CD8-positive, alpha-beta memory T cell (primary cell): ENCODE results near the gene SCP2. TPM values are rescaled to one million over a fixed set of nuclear protein-coding genes. Genes with fewer than 3 reads are reported as not detected.
A peak's percentile ranks its signal among the peaks of the same experiment; 100 is the strongest.
"Not testable (repeated sequence)": the region's sequence is repeated elsewhere in the genome, so short reads cannot be mapped to it uniquely, and the experiment has no call there.

Source experiments
- CTCF ChIA-PET: fragments of 350-600 bp; sonication (Branson Sonifier 250); formaldehyde crosslinking; loops from one replicate; lab custom pipeline; 2021; ENCODE audit warnings: antibody characterized with exemption; lab: Charles Lee
- POLR2A ChIA-PET: fragments of 350-600 bp; sonication (Branson Sonifier 250); formaldehyde crosslinking; loops from one replicate; lab custom pipeline; 2021; ENCODE audit warnings: antibody characterized with exemption; lab: Charles Lee
- DNase-seq, 5 donors: peaks; one replicate each; pipeline versions ENCODE4 v3.0.0 to v3.0.0-alpha.2; 2020 to 2022; ENCODE audit warnings: mixed read lengths in 1 of 5
- H3K27ac ChIP-seq: one replicate; pipeline ENCODE4 v1.7.0; 2013; ENCODE audit warnings: low read depth, mild to moderate bottlenecking, low read length, moderate library complexity
- H3K27me3 ChIP-seq: 2 replicates; pipeline ENCODE4 v1.7.0; 2013; ENCODE audit warnings: low read length, mild to moderate bottlenecking; ENCODE audit not compliant: insufficient read depth, poor library complexity, severe bottlenecking
- H3K36me3 ChIP-seq: 2 replicates; pipeline ENCODE4 v1.7.0; 2013; ENCODE audit warnings: mild to moderate bottlenecking, low read length, moderate library complexity; ENCODE audit not compliant: insufficient read depth
- H3K4me1 ChIP-seq: 2 replicates; pipeline ENCODE4 v1.7.0; 2013; ENCODE audit warnings: mild to moderate bottlenecking, low read length, moderate library complexity; ENCODE audit not compliant: insufficient read depth
- H3K4me3 ChIP-seq: 2 replicates; pipeline ENCODE4 v1.7.0; 2013; ENCODE audit warnings: mild to moderate bottlenecking, low read length
- H3K9me3 ChIP-seq: 2 replicates; pipeline ENCODE4 v1.7.0; 2013; ENCODE audit warnings: mild to moderate bottlenecking, low read length
- H3K27ac Mint-ChIP-seq, 8 donors: one replicate each; pipeline ENCODE4 v1.8.0; 2020 to 2021; ENCODE audit warnings: mixed read lengths in 8 of 8, mild to moderate bottlenecking in 6 of 8, inconsistent platforms in 3 of 8, moderate library complexity in 3 of 8
- H3K27me3 Mint-ChIP-seq, 2 donors: one replicate each; pipeline ENCODE4 v1.8.0; 2020 to 2021; ENCODE audit warnings: mixed read lengths in 2 of 2, mild to moderate bottlenecking in 1 of 2, moderate library complexity in 1 of 2
- H3K36me3 Mint-ChIP-seq, 3 donors: one replicate each; pipeline ENCODE4 v1.8.0; 2020 to 2021; ENCODE audit warnings: mixed read lengths in 3 of 3, inconsistent platforms in 1 of 3, mild to moderate bottlenecking in 1 of 3
- H3K4me1 Mint-ChIP-seq, 3 donors: one replicate each; pipeline ENCODE4 v1.8.0; 2020 to 2021; ENCODE audit warnings: mixed read lengths in 3 of 3, inconsistent platforms in 1 of 3, mild to moderate bottlenecking in 1 of 3
- H3K4me3 Mint-ChIP-seq, 7 donors: one replicate each; pipeline ENCODE4 v1.8.0; 2020 to 2021; ENCODE audit warnings: mixed read lengths in 7 of 7, mild to moderate bottlenecking in 6 of 7, moderate library complexity in 4 of 7, inconsistent platforms in 2 of 7
- H3K9me3 Mint-ChIP-seq, 5 donors: one replicate each; pipeline ENCODE4 v1.8.0; 2020 to 2022; ENCODE audit warnings: mixed read lengths in 5 of 5, mild to moderate bottlenecking in 3 of 5, moderate library complexity in 2 of 5, inconsistent platforms in 1 of 5
- polyA plus RNA-seq: library from polyadenylated mRNA; unstranded; fragments of 300-500 nt; fragmentation: Illumina TruSeq; gene quantifications from one replicate; pipeline ENCODE4 v1.2.3, GENCODE V29; 2021
- total RNA-seq, 2 experiments: library from RNA; stranded (reverse); gene quantifications; one replicate each; pipeline ENCODE4 v1.2.3, GENCODE V29; 2021

SCP2 gene
- total and polyA plus RNA-seq, 3 experiments from 2014 or later = 66.0 to 162 (median 69.0) TPM

GRCh38 chr1:52992733-52993132 lies 65.7 kb downstream of the SCP2 start:
- H3K4me3 Mint-ChIP-seq, H3K27me3 ChIP-seq, H3K9me3 ChIP-seq, H3K36me3 ChIP-seq, H3K4me3 ChIP-seq, H3K27ac Mint-ChIP-seq, DNase-seq, H3K4me1 Mint-ChIP-seq, H3K4me1 ChIP-seq, CTCF ChIA-PET, H3K27me3 Mint-ChIP-seq, POLR2A ChIA-PET, H3K27ac ChIP-seq, H3K9me3 Mint-ChIP-seq: not testable (repeated sequence)
- H3K36me3 Mint-ChIP-seq = peaks cover 7 to 20% (median 17%) of the 10 kb centered on the region in 3 donors

DNA sequence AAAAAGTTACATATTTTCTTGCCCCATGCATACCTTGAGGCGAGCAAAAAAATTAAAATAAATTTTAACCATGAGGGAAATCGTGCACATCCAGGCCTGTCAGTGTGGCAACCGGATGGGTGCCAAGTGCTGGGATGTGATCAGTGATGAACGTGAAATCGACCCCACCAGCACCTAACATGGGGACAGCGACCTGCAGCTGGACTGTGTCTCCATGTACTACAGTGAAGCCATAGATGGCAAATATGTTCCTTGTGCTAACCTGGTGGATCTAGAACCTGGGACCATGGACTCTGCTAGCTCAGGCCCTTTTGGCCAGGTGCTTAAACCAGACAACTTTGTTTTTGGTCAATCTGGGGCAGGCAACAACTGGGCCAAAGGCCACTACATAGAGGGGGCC lies 67.6 kb downstream of the SCP2 start:
- POLR2A ChIA-PET = no interaction called here
- CTCF ChIA-PET = no interaction called here

GRCh38 chr1:52996653-52997052 lies 69.6 kb downstream of the SCP2 start:
- no peak overlapping the region for H3K4me3 ChIP-seq
- Mint-ChIP-seq H3K9me3 (no peaks in the 10 kb centered on the region), H3K4me1 (no peaks in the 10 kb centered on the region), H3K27ac (no peak overlapping the region), H3K27me3 (no peaks in the 10 kb centered on the region), H3K36me3 (peaks cover 3 to 16% (median 14%) of the 10 kb centered on the region in 3 donors), H3K4me3 (no peak overlapping the region)
- H3K36me3 ChIP-seq = no peaks in the 10 kb centered on the region
- no peaks in the 10 kb centered on the region for H3K9me3 ChIP-seq
- H3K27me3 ChIP-seq = no peaks in the 10 kb centered on the region
- CTCF ChIA-PET = no interaction called here
- DNase-seq = no peak
- POLR2A ChIA-PET = no interaction called here
- H3K4me1 ChIP-seq = no peaks in the 10 kb centered on the region
- H3K27ac ChIP-seq = no peak overlapping the region

More for the DNA sequence above, 67.6 kb downstream of the SCP2 start:
- Histone ChIP-seq H3K4me1 (no peaks in the 10 kb centered on the region), H3K36me3 (no peaks in the 10 kb centered on the region), H3K27me3 (no peaks in the 10 kb centered on the region), H3K4me3 (no peak overlapping the region), H3K27ac (no peak overlapping the region), H3K9me3 (no peaks in the 10 kb centered on the region)
- Mint-ChIP-seq H3K36me3 (peaks cover 7 to 16% (median 14%) of the 10 kb centered on the region in 3 donors), H3K27ac (no peak overlapping the region), H3K27me3 (no peaks in the 10 kb centered on the region), H3K9me3 (no peaks in the 10 kb centered on the region), H3K4me3 (no peak overlapping the region), H3K4me1 (no peaks in the 10 kb centered on the region)
- DNase-seq = no peak

GRCh38 chr1:53001128-53001527 lies 74.1 kb downstream of the SCP2 start:
- Mint-ChIP-seq H3K27me3 (no peaks in the 10 kb centered on the region), H3K9me3 (no peaks in the 10 kb centered on the region), H3K4me3 (no peak overlapping the region), H3K4me1 (no peaks in the 10 kb centered on the region), H3K27ac (no peak overlapping the region), H3K36me3 (peaks cover 5 to 22% (median 6%) of the 10 kb centered on the region in 3 donors)
- no peaks in the 10 kb centered on the region for H3K9me3 ChIP-seq
- CTCF ChIA-PET = no interaction called here
- no peaks in the 10 kb centered on the region for H3K36me3 ChIP-seq
- no peak overlapping the region for H3K27ac ChIP-seq
- no peak for DNase-seq
- H3K27me3 ChIP-seq = no peaks in the 10 kb centered on the region
- POLR2A ChIA-PET = no interaction called here
- no peaks in the 10 kb centered on the region for H3K4me1 ChIP-seq
- H3K4me3 ChIP-seq = no peak overlapping the region

- H3K36me3 ChIP-seq, H3K9me3 ChIP-seq, H3K4me3 Mint-ChIP-seq, H3K27me3 ChIP-seq, H3K27ac Mint-ChIP-seq, H3K27ac ChIP-seq, H3K9me3 Mint-ChIP-seq, H3K27me3 Mint-ChIP-seq, CTCF ChIA-PET, POLR2A ChIA-PET, H3K4me3 ChIP-seq, DNase-seq, H3K4me1 ChIP-seq, H3K4me1 Mint-ChIP-seq: not testable (repeated sequence)
- peaks cover 4 to 21% (median 5%) of the 10 kb centered on the region in 3 donors for H3K36me3 Mint-ChIP-seq
Measured at GRCh38 chr1:53006612-53007011, 79.5 kb downstream of the SCP2 start.

DNA sequence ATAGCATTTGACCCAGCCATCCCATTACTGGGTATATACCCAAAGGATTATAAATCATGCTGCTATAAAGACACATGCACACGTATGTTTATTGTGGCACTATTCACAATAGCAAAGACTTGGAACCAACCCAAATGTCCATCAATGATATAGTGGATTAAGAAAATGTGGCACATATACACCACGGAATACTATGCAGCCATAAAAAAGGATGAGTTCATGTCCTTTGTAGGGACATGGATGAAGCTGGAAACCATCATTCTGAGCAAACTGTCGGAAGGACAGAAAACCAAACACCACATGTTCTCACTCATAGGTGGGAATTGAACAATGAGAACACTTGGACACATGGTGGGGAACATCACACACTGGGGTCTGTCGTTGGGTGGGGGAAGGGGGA lies 83.2 kb downstream of the SCP2 start:
- H3K4me3 ChIP-seq, H3K9me3 Mint-ChIP-seq, H3K27me3 ChIP-seq, CTCF ChIA-PET, H3K4me1 ChIP-seq, H3K36me3 ChIP-seq, H3K36me3 Mint-ChIP-seq, H3K27me3 Mint-ChIP-seq, H3K27ac Mint-ChIP-seq, H3K27ac ChIP-seq, H3K9me3 ChIP-seq, DNase-seq, POLR2A ChIA-PET: not testable (repeated sequence)
- Mint-ChIP-seq H3K4me1 (peaks cover 9 to 18% (median 16%) of the 10 kb centered on the region in 3 donors), H3K4me3 (peak overlapping the region in 1 of 7 donors; percentile 11)

DNA sequence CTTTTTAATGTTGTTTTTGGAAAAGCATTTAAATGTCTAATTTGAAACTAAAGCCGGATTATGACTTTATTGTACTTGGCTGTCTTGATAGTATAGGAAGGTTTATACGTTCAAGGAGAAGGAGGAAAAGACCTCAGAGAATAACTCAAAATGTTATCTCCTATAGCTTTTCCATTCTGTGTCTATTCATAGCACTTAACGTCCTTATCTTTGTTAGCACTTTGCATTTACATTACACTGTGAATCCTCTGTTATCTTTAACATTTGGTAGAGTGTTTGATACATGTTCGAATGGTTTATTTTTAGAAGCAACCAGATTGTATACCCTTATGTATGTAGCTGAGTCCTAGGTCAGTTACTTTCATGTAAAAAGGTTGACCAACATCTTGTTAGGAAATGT lies 84.1 kb downstream of the SCP2 start:
- DNase-seq = no peak
- H3K36me3 Mint-ChIP-seq = peaks cover 0 to 7% (median 0%) of the 10 kb centered on the region in 3 donors
- H3K9me3 ChIP-seq = no peaks in the 10 kb centered on the region
- H3K27ac ChIP-seq = no peak overlapping the region
- ChIA-PET POLR2A (no interaction called here), CTCF (no interaction called here)
- no peaks in the 10 kb centered on the region for H3K9me3 Mint-ChIP-seq
- no peak overlapping the region for H3K4me3 ChIP-seq
- peaks cover 16% of the 10 kb centered on the region for H3K4me1 ChIP-seq
- peak overlapping the region in 1 of 7 donors; percentile 11 for H3K4me3 Mint-ChIP-seq
- no peak overlapping the region for H3K27ac Mint-ChIP-seq
- H3K27me3 Mint-ChIP-seq = no peaks in the 10 kb centered on the region
- H3K36me3 ChIP-seq = no peaks in the 10 kb centered on the region
- H3K27me3 ChIP-seq = no peaks in the 10 kb centered on the region
- H3K4me1 Mint-ChIP-seq = peaks cover 18 to 27% (median 25%) of the 10 kb centered on the region in 3 donors

DNA sequence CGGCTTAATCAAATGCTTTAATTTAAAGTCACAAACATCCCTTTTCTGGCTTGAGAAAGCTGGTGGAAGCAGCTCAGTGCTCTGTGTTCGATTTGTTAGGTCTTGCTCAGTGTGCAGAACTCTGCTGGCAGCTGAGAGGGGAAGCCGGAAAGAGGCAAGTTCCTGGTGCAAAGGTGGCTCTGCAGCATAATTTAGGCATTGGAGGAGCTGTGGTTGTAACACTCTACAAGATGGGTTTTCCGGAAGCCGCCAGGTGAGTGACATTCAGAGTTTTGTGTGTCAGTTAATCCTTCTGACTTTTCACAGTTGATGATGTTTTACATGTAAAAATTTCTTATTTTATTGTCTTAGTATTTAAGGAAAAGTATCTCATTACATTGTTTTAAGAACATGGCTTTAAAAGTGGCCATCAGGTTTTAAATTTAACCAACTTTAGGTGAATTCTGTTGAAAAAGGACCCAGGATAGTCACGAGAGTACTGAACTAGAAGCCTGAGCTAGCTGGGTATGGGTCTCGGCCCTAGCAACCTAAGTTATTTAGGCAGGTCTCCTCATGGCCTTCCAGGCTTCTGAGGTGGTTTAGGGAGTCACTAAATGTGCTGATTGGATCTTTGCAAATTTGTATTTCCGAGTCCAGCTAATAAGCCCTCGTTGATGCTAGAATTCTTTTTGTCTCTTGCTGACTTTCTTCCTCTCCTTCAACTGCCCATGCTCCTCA lies 87.9 kb downstream of the SCP2 start:
- ChIA-PET POLR2A (interaction anchor here (1.0 to 1.1 kb wide), 2 partner anchors 88 to 94 kb away, joined by 3 to 4 read pairs; partner anchors contain the start of genes ECHDC2 and SCP2), CTCF (interaction anchor here (0.8 to 2.4 kb wide), 3 partner anchors 13 to 47 kb away, joined by 3 to 7 read pairs (median 3); partner anchors contain the start of gene PODN)
- Histone ChIP-seq H3K27me3 (no peaks in the 10 kb centered on the region), H3K4me3 (peak overlapping the region; percentile 64), H3K27ac (peak overlapping the region; percentile 52), H3K9me3 (no peaks in the 10 kb centered on the region), H3K36me3 (no peaks in the 10 kb centered on the region), H3K4me1 (peaks cover 23% of the 10 kb centered on the region)
- H3K36me3 Mint-ChIP-seq = peaks cover 0 to 28% (median 11%) of the 10 kb centered on the region in 3 donors
- peak overlapping the region; percentile 83 to 94 (median 89) for H3K4me3 Mint-ChIP-seq
- H3K27ac Mint-ChIP-seq = peak overlapping the region; percentile 6 to 90 (median 83)
- DNase-seq = peak; percentile 60 to 88 (median 84)
- peaks cover 32 to 52% (median 47%) of the 10 kb centered on the region in 3 donors for H3K4me1 Mint-ChIP-seq
- H3K27me3 Mint-ChIP-seq = no peaks in the 10 kb centered on the region
- H3K9me3 Mint-ChIP-seq = no peaks in the 10 kb centered on the region
